GM23338 (cell line): ENCODE measurements around the gene TMEM151B. TPM values are rescaled to one million over a fixed set of nuclear protein-coding genes. Genes with fewer than 3 reads are reported as not detected.

ENCODE experiments used
- ATAC-seq: fragments of 200-7000 bp; cut with Tn5 transposase; 3 replicates; pipeline ENCODE4 v1.9.1; 2020
- DNase-seq: peaks from one replicate; pipeline ENCODE4 v3.0.0-alpha.2; 2015; ENCODE audit warnings: low spot score
- H2AFZ ChIP-seq: fragments of 200-600 bp; sonication (generic); 2 replicates; pipeline ENCODE4 v1.8.0; 2016; ENCODE audit warnings: antibody characterized with exemption, mild to moderate bottlenecking, moderate library complexity
- H3F3A ChIP-seq: fragments of 200-600 bp; sonication (generic); replicated peaks from 2 replicates; pipeline ENCODE4 v1.8.0; 2017; ENCODE audit warnings: antibody characterized with exemption, mixed run types, low read depth
- H3K27ac ChIP-seq: fragments of 200-600 bp; sonication (generic); 2 replicates; pipeline ENCODE4 v1.6.1; 2016; ENCODE audit warnings: low read depth
- H3K27me3 ChIP-seq: fragments of 200-600 bp; sonication (generic); 2 replicates; pipeline ENCODE4 v1.8.0; 2016; ENCODE audit warnings: mild to moderate bottlenecking, mixed run types, moderate library complexity; ENCODE audit not compliant: insufficient read depth
- H3K36me3 ChIP-seq: fragments of 200-600 bp; sonication (generic); 2 replicates; pipeline ENCODE4 v1.8.0; 2016; ENCODE audit warnings: mild to moderate bottlenecking; ENCODE audit not compliant: insufficient read depth
- H3K4me1 ChIP-seq: fragments of 200-600 bp; sonication (generic); 2 replicates; pipeline ENCODE4 v1.8.0; 2016; ENCODE audit warnings: mild to moderate bottlenecking, moderate library complexity; ENCODE audit not compliant: insufficient read depth
- H3K4me2 ChIP-seq: fragments of 200-600 bp; sonication (generic); 2 replicates; pipeline ENCODE4 v1.7.1; 2017; ENCODE audit warnings: mixed run types
- H3K4me3 ChIP-seq: fragments of 200-600 bp; sonication (generic); 2 replicates; pipeline ENCODE4 v1.6.1; 2016; ENCODE audit warnings: mixed run types
- H3K79me2 ChIP-seq: fragments of 200-600 bp; sonication (generic); replicated peaks from 2 replicates; pipeline ENCODE4 v1.8.0; 2017; ENCODE audit warnings: mild to moderate bottlenecking; ENCODE audit not compliant: insufficient read depth
- H3K9me2 ChIP-seq: fragments of 200-600 bp; sonication (generic); 2 replicates; pipeline ENCODE4 v1.8.0; 2017; ENCODE audit not compliant: insufficient read depth
- H4K20me1 ChIP-seq: fragments of 200-600 bp; sonication (generic); replicated peaks from 2 replicates; pipeline ENCODE4 v1.8.0; 2017; ENCODE audit warnings: mild to moderate bottlenecking; ENCODE audit not compliant: insufficient read depth
- H3K27ac Mint-ChIP-seq: 2 replicates; pipeline ENCODE4 v1.8.0; 2020; ENCODE audit warnings: inconsistent platforms, mild to moderate bottlenecking, moderate library complexity, mixed read lengths
- H3K27me3 Mint-ChIP-seq: 3 replicates; pipeline ENCODE4 v1.8.0; 2022; ENCODE audit warnings: low read depth, mild to moderate bottlenecking, moderate library complexity, mixed read lengths, inconsistent platforms; ENCODE audit not compliant: insufficient read depth, poor library complexity
- H3K36me3 Mint-ChIP-seq: 3 replicates; pipeline ENCODE4 v1.8.0; 2021; ENCODE audit warnings: low read depth, mild to moderate bottlenecking, inconsistent platforms, moderate library complexity, mixed read lengths
- H3K4me1 Mint-ChIP-seq: 3 replicates; pipeline ENCODE4 v1.8.0; 2020; ENCODE audit warnings: mild to moderate bottlenecking, inconsistent platforms, mixed read lengths
- H3K4me3 Mint-ChIP-seq: 3 replicates; pipeline ENCODE4 v1.8.0; 2021; ENCODE audit warnings: moderate library complexity, mild to moderate bottlenecking, inconsistent platforms, mixed read lengths
- H3K9me3 Mint-ChIP-seq: 3 replicates; pipeline ENCODE4 v1.8.0; 2020; ENCODE audit warnings: moderate library complexity, mild to moderate bottlenecking, inconsistent platforms, mixed read lengths
- CREB1 ChIP-seq: fragments of 250-450 bp; sonication (Bioruptor Pico); IDR thresholded peaks from 2 replicates; pipeline ENCODE4 v1.5.0; 2020; ENCODE audit warnings: low read depth, mild to moderate bottlenecking, moderate library complexity
- EZH2 ChIP-seq: fragments of 200-600 bp; sonication (generic); IDR thresholded peaks from one replicate; pipeline ENCODE4 v1.8.0; 2017; ENCODE audit warnings: antibody characterized with exemption, mild to moderate bottlenecking, low read depth; ENCODE audit not compliant: unreplicated experiment
- EZH2phosphoT487 ChIP-seq: fragments of 200-600 bp; sonication (generic); IDR thresholded peaks from one replicate; pipeline ENCODE4 v1.8.1; 2018; ENCODE audit warnings: antibody characterized with exemption; ENCODE audit not compliant: unreplicated experiment
- JUNB ChIP-seq: IDR thresholded peaks from one replicate; pipeline ENCODE4 v1.6.1; 2016; ENCODE audit warnings: antibody characterized with exemption; ENCODE audit not compliant: unreplicated experiment
- NANOG ChIP-seq: IDR thresholded peaks from 2 replicates; pipeline ENCODE4 v1.6.1; 2016; ENCODE audit warnings: antibody characterized with exemption, borderline replicate concordance
- POLR2AphosphoS5 ChIP-seq: IDR thresholded peaks from 2 replicates; pipeline ENCODE4 v1.6.1; 2016; ENCODE audit warnings: antibody characterized with exemption, low read depth
- ZNF114 ChIP-seq: fragments of 250-450 bp; sonication (Bioruptor Pico); IDR thresholded peaks from 2 replicates; pipeline ENCODE4 v1.5.0; 2020; ENCODE audit warnings: mild to moderate bottlenecking, moderate library complexity
- ZNF331 ChIP-seq: fragments of 250-450 bp; sonication (Bioruptor Pico); IDR thresholded peaks from 2 replicates; pipeline ENCODE4 v1.5.0; 2020; ENCODE audit warnings: low read depth, mild to moderate bottlenecking, moderate library complexity
- polyA plus RNA-seq: library from polyadenylated mRNA; unstranded; fragments of >200 nt; fragmentation: Nextera tagmentation; extraction: Ambion mirVana; gene quantifications from 2 replicates; pipeline ENCODE4 v1.2.1, GENCODE V29; 2016
- total RNA-seq: library from RNA; depleted of rRNA; stranded (reverse); fragments of >200 nt; shearing (Covaris generic); gene quantifications from 2 replicates; pipeline ENCODE4 v1.2.3, GENCODE V29; 2014
- TF ChIP-seq, protein P1 (sequence below): fragments of 250-450 bp; sonication (Bioruptor Pico); IDR thresholded peaks from 2 replicates; pipeline ENCODE4 v1.5.0; 2020; ENCODE audit warnings: mild to moderate bottlenecking, moderate library complexity
- TF ChIP-seq, protein P2 (sequence below): IDR thresholded peaks from one replicate; pipeline ENCODE4 v1.6.1; 2018; ENCODE audit warnings: antibody characterized with exemption; ENCODE audit not compliant: unreplicated experiment
- TF ChIP-seq, protein P3 (sequence below), 2 experiments: fragments of 200-600 bp in 1 of 2; sonication (generic) in 1 of 2; conservative IDR thresholded peaks; 2 replicates each; pipeline versions ENCODE4 v1.5.1 to v1.6.1; 2016 to 2017; ENCODE audit warnings: antibody characterized with exemption in 2 of 2, low read depth in 2 of 2, mild to moderate bottlenecking in 2 of 2, moderate library complexity in 1 of 2

The TMEM151B gene
- total and polyA plus RNA-seq, 2 experiments from 2014 or later, result 0.91 to 14.6 TPM

DNA sequence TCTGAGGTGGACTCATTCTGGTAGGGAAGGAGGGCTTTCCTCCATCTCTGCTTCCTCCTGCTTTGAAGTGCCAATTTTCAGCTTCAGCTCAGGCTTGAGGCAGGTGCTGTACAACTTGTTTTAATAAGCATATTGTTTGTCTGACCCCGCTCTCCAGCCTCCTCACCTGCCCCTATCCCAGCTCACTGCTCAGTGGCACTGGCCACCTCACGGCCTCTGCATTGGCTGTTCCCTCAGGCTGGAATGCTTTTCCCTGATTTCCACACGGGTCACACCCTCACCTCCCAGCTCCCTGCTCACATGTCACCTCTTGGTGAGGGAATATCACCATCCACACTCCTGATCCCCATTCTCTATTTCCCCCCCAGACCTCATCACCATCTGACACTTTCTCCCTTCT is 28.6 kb downstream of the TMEM151B start (continued):
- no peak for TF ChIP-seq EZH2phosphoT487
- TF ChIP-seq JUNB, result no peak
- TF ChIP-seq, protein P1, sequence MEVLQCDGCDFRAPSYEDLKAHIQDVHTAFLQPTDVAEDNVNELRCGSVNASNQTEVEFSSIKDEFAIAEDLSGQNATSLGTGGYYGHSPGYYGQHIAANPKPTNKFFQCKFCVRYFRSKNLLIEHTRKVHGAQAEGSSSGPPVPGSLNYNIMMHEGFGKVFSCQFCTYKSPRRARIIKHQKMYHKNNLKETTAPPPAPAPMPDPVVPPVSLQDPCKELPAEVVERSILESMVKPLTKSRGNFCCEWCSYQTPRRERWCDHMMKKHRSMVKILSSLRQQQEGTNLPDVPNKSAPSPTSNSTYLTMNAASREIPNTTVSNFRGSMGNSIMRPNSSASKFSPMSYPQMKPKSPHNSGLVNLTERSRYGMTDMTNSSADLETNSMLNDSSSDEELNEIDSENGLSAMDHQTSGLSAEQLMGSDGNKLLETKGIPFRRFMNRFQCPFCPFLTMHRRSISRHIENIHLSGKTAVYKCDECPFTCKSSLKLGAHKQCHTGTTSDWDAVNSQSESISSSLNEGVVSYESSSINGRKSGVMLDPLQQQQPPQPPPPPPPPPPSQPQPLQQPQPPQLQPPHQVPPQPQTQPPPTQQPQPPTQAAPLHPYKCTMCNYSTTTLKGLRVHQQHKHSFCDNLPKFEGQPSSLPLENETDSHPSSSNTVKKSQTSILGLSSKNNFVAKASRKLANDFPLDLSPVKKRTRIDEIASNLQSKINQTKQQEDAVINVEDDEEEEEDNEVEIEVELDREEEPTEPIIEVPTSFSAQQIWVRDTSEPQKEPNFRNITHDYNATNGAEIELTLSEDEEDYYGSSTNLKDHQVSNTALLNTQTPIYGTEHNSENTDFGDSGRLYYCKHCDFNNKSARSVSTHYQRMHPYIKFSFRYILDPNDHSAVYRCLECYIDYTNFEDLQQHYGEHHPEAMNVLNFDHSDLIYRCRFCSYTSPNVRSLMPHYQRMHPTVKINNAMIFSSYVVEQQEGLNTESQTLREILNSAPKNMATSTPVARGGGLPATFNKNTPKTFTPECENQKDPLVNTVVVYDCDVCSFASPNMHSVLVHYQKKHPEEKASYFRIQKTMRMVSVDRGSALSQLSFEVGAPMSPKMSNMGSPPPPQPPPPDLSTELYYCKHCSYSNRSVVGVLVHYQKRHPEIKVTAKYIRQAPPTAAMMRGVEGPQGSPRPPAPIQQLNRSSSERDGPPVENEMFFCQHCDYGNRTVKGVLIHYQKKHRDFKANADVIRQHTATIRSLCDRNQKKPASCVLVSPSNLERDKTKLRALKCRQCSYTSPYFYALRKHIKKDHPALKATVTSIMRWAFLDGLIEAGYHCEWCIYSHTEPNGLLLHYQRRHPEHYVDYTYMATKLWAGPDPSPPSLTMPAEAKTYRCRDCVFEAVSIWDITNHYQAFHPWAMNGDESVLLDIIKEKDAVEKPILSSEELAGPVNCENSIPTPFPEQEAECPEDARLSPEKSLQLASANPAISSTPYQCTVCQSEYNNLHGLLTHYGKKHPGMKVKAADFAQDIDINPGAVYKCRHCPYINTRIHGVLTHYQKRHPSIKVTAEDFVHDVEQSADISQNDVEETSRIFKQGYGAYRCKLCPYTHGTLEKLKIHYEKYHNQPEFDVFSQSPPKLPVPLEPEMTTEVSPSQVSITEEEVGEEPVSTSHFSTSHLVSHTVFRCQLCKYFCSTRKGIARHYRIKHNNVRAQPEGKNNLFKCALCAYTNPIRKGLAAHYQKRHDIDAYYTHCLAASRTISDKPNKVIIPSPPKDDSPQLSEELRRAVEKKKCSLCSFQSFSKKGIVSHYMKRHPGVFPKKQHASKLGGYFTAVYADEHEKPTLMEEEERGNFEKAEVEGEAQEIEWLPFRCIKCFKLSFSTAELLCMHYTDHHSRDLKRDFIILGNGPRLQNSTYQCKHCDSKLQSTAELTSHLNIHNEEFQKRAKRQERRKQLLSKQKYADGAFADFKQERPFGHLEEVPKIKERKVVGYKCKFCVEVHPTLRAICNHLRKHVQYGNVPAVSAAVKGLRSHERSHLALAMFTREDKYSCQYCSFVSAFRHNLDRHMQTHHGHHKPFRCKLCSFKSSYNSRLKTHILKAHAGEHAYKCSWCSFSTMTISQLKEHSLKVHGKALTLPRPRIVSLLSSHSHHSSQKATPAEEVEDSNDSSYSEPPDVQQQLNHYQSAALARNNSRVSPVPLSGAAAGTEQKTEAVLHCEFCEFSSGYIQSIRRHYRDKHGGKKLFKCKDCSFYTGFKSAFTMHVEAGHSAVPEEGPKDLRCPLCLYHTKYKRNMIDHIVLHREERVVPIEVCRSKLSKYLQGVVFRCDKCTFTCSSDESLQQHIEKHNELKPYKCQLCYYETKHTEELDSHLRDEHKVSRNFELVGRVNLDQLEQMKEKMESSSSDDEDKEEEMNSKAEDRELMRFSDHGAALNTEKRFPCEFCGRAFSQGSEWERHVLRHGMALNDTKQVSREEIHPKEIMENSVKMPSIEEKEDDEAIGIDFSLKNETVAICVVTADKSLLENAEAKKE (CRISPR knock-in tag), result no peak
- no peak for TF ChIP-seq NANOG
- no peak for TF ChIP-seq CREB1

DNA sequence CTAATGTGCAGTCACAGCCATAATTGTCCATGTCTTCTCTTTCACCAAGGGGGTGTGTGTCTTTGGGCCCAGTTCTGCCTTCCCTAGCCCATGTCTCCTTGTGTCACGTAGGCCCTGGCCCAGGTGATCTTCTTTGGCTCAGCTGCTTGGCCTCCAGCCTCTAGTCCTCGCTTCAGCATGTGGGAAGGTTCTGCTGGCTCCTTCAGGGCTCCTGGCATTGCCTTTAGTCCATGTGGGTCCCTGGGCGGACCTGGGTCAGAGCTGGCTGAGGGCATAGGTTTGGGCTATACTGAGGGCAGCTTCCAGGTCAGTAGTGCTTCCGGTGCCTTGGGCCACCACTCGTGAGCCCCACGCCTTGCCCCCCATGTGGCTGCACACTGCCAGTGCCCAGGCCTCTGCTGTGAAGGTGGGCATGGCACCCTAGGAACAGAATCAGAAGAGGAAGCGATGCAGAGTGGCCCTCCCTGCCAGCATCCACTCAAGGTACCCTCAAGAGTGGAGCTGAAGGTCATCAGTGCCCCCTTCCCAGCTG is 30.1 kb downstream of the TMEM151B start:
- H3K4me1 ChIP-seq, result no peaks in the 10 kb centered on the region; the same call in 1 of the 2 replicates
- Mint-ChIP-seq H3K36me3 (peaks cover 57% of the 10 kb centered on the region), H3K9me3 (no peaks in the 10 kb centered on the region)
- TF ChIP-seq JUNB (no peak), CREB1 (no peak), POLR2AphosphoS5 (no peak), EZH2 (no peak), EZH2phosphoT487 (no peak), ZNF114 (no peak), ZNF331 (CRISPR knock-in tag) (no peak)
- TF ChIP-seq, protein P2, sequence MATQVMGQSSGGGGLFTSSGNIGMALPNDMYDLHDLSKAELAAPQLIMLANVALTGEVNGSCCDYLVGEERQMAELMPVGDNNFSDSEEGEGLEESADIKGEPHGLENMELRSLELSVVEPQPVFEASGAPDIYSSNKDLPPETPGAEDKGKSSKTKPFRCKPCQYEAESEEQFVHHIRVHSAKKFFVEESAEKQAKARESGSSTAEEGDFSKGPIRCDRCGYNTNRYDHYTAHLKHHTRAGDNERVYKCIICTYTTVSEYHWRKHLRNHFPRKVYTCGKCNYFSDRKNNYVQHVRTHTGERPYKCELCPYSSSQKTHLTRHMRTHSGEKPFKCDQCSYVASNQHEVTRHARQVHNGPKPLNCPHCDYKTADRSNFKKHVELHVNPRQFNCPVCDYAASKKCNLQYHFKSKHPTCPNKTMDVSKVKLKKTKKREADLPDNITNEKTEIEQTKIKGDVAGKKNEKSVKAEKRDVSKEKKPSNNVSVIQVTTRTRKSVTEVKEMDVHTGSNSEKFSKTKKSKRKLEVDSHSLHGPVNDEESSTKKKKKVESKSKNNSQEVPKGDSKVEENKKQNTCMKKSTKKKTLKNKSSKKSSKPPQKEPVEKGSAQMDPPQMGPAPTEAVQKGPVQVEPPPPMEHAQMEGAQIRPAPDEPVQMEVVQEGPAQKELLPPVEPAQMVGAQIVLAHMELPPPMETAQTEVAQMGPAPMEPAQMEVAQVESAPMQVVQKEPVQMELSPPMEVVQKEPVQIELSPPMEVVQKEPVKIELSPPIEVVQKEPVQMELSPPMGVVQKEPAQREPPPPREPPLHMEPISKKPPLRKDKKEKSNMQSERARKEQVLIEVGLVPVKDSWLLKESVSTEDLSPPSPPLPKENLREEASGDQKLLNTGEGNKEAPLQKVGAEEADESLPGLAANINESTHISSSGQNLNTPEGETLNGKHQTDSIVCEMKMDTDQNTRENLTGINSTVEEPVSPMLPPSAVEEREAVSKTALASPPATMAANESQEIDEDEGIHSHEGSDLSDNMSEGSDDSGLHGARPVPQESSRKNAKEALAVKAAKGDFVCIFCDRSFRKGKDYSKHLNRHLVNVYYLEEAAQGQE, result no peak
- TF ChIP-seq, protein P3, sequence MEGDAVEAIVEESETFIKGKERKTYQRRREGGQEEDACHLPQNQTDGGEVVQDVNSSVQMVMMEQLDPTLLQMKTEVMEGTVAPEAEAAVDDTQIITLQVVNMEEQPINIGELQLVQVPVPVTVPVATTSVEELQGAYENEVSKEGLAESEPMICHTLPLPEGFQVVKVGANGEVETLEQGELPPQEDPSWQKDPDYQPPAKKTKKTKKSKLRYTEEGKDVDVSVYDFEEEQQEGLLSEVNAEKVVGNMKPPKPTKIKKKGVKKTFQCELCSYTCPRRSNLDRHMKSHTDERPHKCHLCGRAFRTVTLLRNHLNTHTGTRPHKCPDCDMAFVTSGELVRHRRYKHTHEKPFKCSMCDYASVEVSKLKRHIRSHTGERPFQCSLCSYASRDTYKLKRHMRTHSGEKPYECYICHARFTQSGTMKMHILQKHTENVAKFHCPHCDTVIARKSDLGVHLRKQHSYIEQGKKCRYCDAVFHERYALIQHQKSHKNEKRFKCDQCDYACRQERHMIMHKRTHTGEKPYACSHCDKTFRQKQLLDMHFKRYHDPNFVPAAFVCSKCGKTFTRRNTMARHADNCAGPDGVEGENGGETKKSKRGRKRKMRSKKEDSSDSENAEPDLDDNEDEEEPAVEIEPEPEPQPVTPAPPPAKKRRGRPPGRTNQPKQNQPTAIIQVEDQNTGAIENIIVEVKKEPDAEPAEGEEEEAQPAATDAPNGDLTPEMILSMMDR (conservative IDR thresholded peaks at IDR 0.05; ENCODE audit: low read depth in 2 of 2), result no peak

More for the DNA sequence above, 30.1 kb downstream of the TMEM151B start:
- H3K27me3 Mint-ChIP-seq, result peaks cover 26% of the 10 kb centered on the region
- peaks cover 7% of the 10 kb centered on the region; the same call in 1 of the 2 replicates for H3K36me3 ChIP-seq
- no peak overlapping the region for H3K27ac ChIP-seq
- no peaks in the 10 kb centered on the region for H3K79me2 ChIP-seq
- H3K4me3 ChIP-seq, result no peak overlapping the region
- H3K4me3 Mint-ChIP-seq, result no peak overlapping the region
- H3K27ac Mint-ChIP-seq, result no peak overlapping the region; the same call in 1 of the 2 replicates
- H4K20me1 ChIP-seq, result 0 out of 2 replicates have a peak, but pooled peaks cover 3% of the 10 kb centered on the region
- no peak overlapping the region for H3K4me2 ChIP-seq
- no peak overlapping the region for H2AFZ ChIP-seq
- peaks cover 15% of the 10 kb centered on the region; the same call in 1 of the 2 replicates for H3F3A ChIP-seq
- peaks cover 13% of the 10 kb centered on the region for H3K4me1 Mint-ChIP-seq
- peaks cover 28% of the 10 kb centered on the region for H3K27me3 ChIP-seq
- H3K9me2 ChIP-seq, result no peaks in the 10 kb centered on the region
- DNase-seq (no peak), ATAC-seq (no peak)
